ENCODE data around the gene MTA3. TPM values are rescaled to one million over a fixed set of nuclear protein-coding genes. Genes with fewer than 3 reads are reported as not detected.

Gene MTA3
- polyA plus RNA-seq, 3 donors from 2014 or later = 3.8 to 7.5 (median 7.0) TPM

- DNase-seq = no peak
- peaks cover 0 to 5% (median 0%) of the 10 kb centered on the region in 3 donors for H3K36me3 Mint-ChIP-seq
- peaks cover 0 to 5% (median 0%) of the 10 kb centered on the region in 3 donors for H3K27me3 Mint-ChIP-seq (ENCODE audit: low read depth in 3 of 3)
- H3K27ac Mint-ChIP-seq = peak overlapping the region in 1 of 6 donors; percentile 40
- H3K4me3 Mint-ChIP-seq = no peak overlapping the region
- peaks cover 11 to 16% of the 10 kb centered on the region in 2 donors for H3K4me1 Mint-ChIP-seq
- no peaks in the 10 kb centered on the region for H3K9me3 Mint-ChIP-seq
Observed at GRCh38 chr2:42775810-42776209, 207.4 kb downstream of the MTA3 start.

- Mint-ChIP-seq H3K27me3 (ENCODE audit: low read depth in 3 of 3) (peaks cover 0 to 5% (median 0%) of the 10 kb centered on the region in 3 donors), H3K27ac (no peak overlapping the region)
Observed at GRCh38 chr2:42777883-42778805, 209.7 kb downstream of the MTA3 start.

GRCh38 chr2:42781181-42781580, 212.7 kb downstream of the MTA3 start:
- Mint-ChIP-seq H3K27ac (no peak overlapping the region), H3K4me1 (peaks cover 2 to 4% of the 10 kb centered on the region in 2 donors), H3K27me3 (ENCODE audit: low read depth in 3 of 3) (peaks cover 0 to 3% (median 2%) of the 10 kb centered on the region in 3 donors), H3K9me3 (no peaks in the 10 kb centered on the region), H3K36me3 (peaks cover 0 to 8% (median 0%) of the 10 kb centered on the region in 3 donors), H3K4me3 (no peak overlapping the region)
- no peak for DNase-seq

More at GRCh38 chr2:42777883-42778805, 209.7 kb downstream of the MTA3 start:
- peaks cover 0 to 8% (median 0%) of the 10 kb centered on the region in 3 donors for H3K36me3 Mint-ChIP-seq
- H3K4me1 Mint-ChIP-seq = peaks cover 11 to 16% of the 10 kb centered on the region in 2 donors
- H3K4me3 Mint-ChIP-seq = no peak overlapping the region
- no peaks in the 10 kb centered on the region for H3K9me3 Mint-ChIP-seq
- DNase-seq = no peak

GRCh38 chr2:42783511-42783910, 215.1 kb downstream of the MTA3 start:
- no peak for DNase-seq
- H3K27ac Mint-ChIP-seq = no peak overlapping the region
- peaks cover 7 to 13% of the 10 kb centered on the region in 2 donors for H3K4me1 Mint-ChIP-seq
- peaks cover 0 to 3% (median 0%) of the 10 kb centered on the region in 3 donors for H3K36me3 Mint-ChIP-seq
- H3K4me3 Mint-ChIP-seq = no peak overlapping the region
- peaks cover 0 to 7% (median 2%) of the 10 kb centered on the region in 3 donors for H3K27me3 Mint-ChIP-seq (ENCODE audit: low read depth in 3 of 3)
- H3K9me3 Mint-ChIP-seq = no peaks in the 10 kb centered on the region

GRCh38 chr2:42784204-42784880, 215.9 kb downstream of the MTA3 start:
- no peaks in the 10 kb centered on the region for H3K9me3 Mint-ChIP-seq
- H3K36me3 Mint-ChIP-seq = peaks cover 0 to 3% (median 0%) of the 10 kb centered on the region in 3 donors
- peaks cover 0 to 7% (median 2%) of the 10 kb centered on the region in 3 donors for H3K27me3 Mint-ChIP-seq (ENCODE audit: low read depth in 3 of 3)
- DNase-seq = no peak
- H3K4me3 Mint-ChIP-seq = no peak overlapping the region
- H3K4me1 Mint-ChIP-seq = peaks cover 10 to 16% of the 10 kb centered on the region in 2 donors
- H3K27ac Mint-ChIP-seq = no peak overlapping the region

GRCh38 chr2:42786561-42787345, 218.3 kb downstream of the MTA3 start:
- Mint-ChIP-seq H3K4me3 (peak overlapping the region in 1 of 5 donors; percentile 38), H3K27me3 (ENCODE audit: low read depth in 3 of 3) (peaks cover 4 to 14% (median 14%) of the 10 kb centered on the region in 3 donors), H3K4me1 (peaks cover 15 to 17% of the 10 kb centered on the region in 2 donors), H3K27ac (no peak overlapping the region), H3K9me3 (peaks cover 0 to 2% (median 0%) of the 10 kb centered on the region in 6 donors), H3K36me3 (peaks cover 0 to 11% (median 0%) of the 10 kb centered on the region in 3 donors)
- no peak for DNase-seq

GRCh38 chr2:42787424-42787787, 219.0 kb downstream of the MTA3 start:
- peaks cover 7 to 18% (median 14%) of the 10 kb centered on the region in 3 donors for H3K27me3 Mint-ChIP-seq (ENCODE audit: low read depth in 3 of 3)
- peaks cover 19 to 22% of the 10 kb centered on the region in 2 donors for H3K4me1 Mint-ChIP-seq
- DNase-seq = no peak
- H3K27ac Mint-ChIP-seq = peak overlapping the region in 1 of 6 donors; percentile 30
- peaks cover 0 to 2% (median 0%) of the 10 kb centered on the region in 6 donors for H3K9me3 Mint-ChIP-seq
- peaks cover 0 to 8% (median 0%) of the 10 kb centered on the region in 3 donors for H3K36me3 Mint-ChIP-seq
- peak overlapping the region in 1 of 5 donors; percentile 44 for H3K4me3 Mint-ChIP-seq

- peaks cover 9 to 18% (median 14%) of the 10 kb centered on the region in 3 donors for H3K27me3 Mint-ChIP-seq (ENCODE audit: low read depth in 3 of 3)
- peak overlapping the region in 2 of 5 donors; percentile 44 to 62 for H3K4me3 Mint-ChIP-seq
- peak overlapping the region in 4 of 6 donors; percentile 7 to 62 (median 43) for H3K27ac Mint-ChIP-seq
- H3K4me1 Mint-ChIP-seq = peaks cover 19 to 22% of the 10 kb centered on the region in 2 donors
- peaks cover 0 to 8% (median 0%) of the 10 kb centered on the region in 3 donors for H3K36me3 Mint-ChIP-seq
- H3K9me3 Mint-ChIP-seq = peaks cover 0 to 2% (median 0%) of the 10 kb centered on the region in 6 donors
- peak; percentile 45 to 55 (median 52) for DNase-seq
Observed at GRCh38 chr2:42787788-42788477, 219.5 kb downstream of the MTA3 start.

- H3K27ac Mint-ChIP-seq = peak overlapping the region in 5 of 6 donors; percentile 7 to 56 (median 41)
- H3K4me1 Mint-ChIP-seq = peaks cover 21 to 23% of the 10 kb centered on the region in 2 donors
- H3K4me3 Mint-ChIP-seq = no peak overlapping the region
- peaks cover 0 to 2% (median 0%) of the 10 kb centered on the region in 6 donors for H3K9me3 Mint-ChIP-seq
- peaks cover 9 to 19% (median 14%) of the 10 kb centered on the region in 3 donors for H3K27me3 Mint-ChIP-seq (ENCODE audit: low read depth in 3 of 3)
- no peak for DNase-seq
- peaks cover 0 to 8% (median 0%) of the 10 kb centered on the region in 3 donors for H3K36me3 Mint-ChIP-seq
Observed at GRCh38 chr2:42788478-42788793, 220.0 kb downstream of the MTA3 start.

- Mint-ChIP-seq H3K36me3 (peaks cover 0 to 8% (median 0%) of the 10 kb centered on the region in 3 donors), H3K4me1 (peaks cover 25 to 27% of the 10 kb centered on the region in 2 donors), H3K4me3 (no peak overlapping the region), H3K9me3 (peaks cover 0 to 2% (median 0%) of the 10 kb centered on the region in 6 donors), H3K27ac (peak overlapping the region in 2 of 6 donors; percentile 41 to 45), H3K27me3 (ENCODE audit: low read depth in 3 of 3) (peaks cover 9 to 24% (median 14%) of the 10 kb centered on the region in 3 donors)
- DNase-seq = no peak
Observed at GRCh38 chr2:42788882-42789281, 220.4 kb downstream of the MTA3 start.

- H3K9me3 Mint-ChIP-seq = peaks cover 0 to 2% (median 0%) of the 10 kb centered on the region in 6 donors
- peaks cover 11 to 28% (median 14%) of the 10 kb centered on the region in 3 donors for H3K27me3 Mint-ChIP-seq (ENCODE audit: low read depth in 3 of 3)
- no peak for DNase-seq
- peaks cover 26 to 29% of the 10 kb centered on the region in 2 donors for H3K4me1 Mint-ChIP-seq
- no peak overlapping the region for H3K27ac Mint-ChIP-seq
- H3K4me3 Mint-ChIP-seq = no peak overlapping the region
- peaks cover 0 to 8% (median 0%) of the 10 kb centered on the region in 3 donors for H3K36me3 Mint-ChIP-seq
Observed at GRCh38 chr2:42789751-42790150, 221.3 kb downstream of the MTA3 start.

- peaks cover 0 to 12% (median 0%) of the 10 kb centered on the region in 3 donors for H3K36me3 Mint-ChIP-seq
- DNase-seq = no peak
- peak overlapping the region in 2 of 5 donors; percentile 42 to 69 for H3K4me3 Mint-ChIP-seq
- H3K9me3 Mint-ChIP-seq = peaks cover 0 to 2% (median 0%) of the 10 kb centered on the region in 6 donors
- peaks cover 14 to 22% (median 14%) of the 10 kb centered on the region in 3 donors for H3K27me3 Mint-ChIP-seq (ENCODE audit: low read depth in 3 of 3)
- H3K4me1 Mint-ChIP-seq = peaks cover 26 to 29% of the 10 kb centered on the region in 2 donors
- H3K27ac Mint-ChIP-seq = no peak overlapping the region
Observed at GRCh38 chr2:42791606-42792005, 223.2 kb downstream of the MTA3 start.
